Effector memory CD8-positive, alpha-beta T cell (primary cell): Measurements from ENCODE around the gene TMEM106C.
"Not testable (repeated sequence)": the region's sequence is repeated elsewhere in the genome, so short reads cannot be mapped to it uniquely, and the experiment has no call there.

Experiments
- ATAC-seq: fragments of 150-1000 bp; cut with Tn5 transposase; replicated peaks from 2 replicates; pipeline ENCODE4 v1.10.0; 2021; ENCODE audit warnings: mild to moderate bottlenecking, moderate library complexity
- DNase-seq, 3 experiments: peaks; one replicate each; pipeline ENCODE4 v3.0.0; 2021
- H3K27ac Mint-ChIP-seq, 2 donors: one replicate each; pipeline ENCODE4 v1.8.0; 2022; ENCODE audit warnings: mild to moderate bottlenecking in 2 of 2, mixed read lengths in 2 of 2, moderate library complexity in 2 of 2
- H3K27me3 Mint-ChIP-seq, 2 donors: one replicate each; pipeline ENCODE4 v1.8.0; 2022; ENCODE audit warnings: mixed read lengths in 2 of 2
- H3K36me3 Mint-ChIP-seq: one replicate; pipeline ENCODE4 v1.8.0; 2022; ENCODE audit warnings: mild to moderate bottlenecking, moderate library complexity, mixed read lengths; ENCODE audit not compliant: insufficient read depth
- H3K4me1 Mint-ChIP-seq, 2 donors: one replicate each; pipeline ENCODE4 v1.8.0; 2022; ENCODE audit warnings: low read depth in 2 of 2, mixed read lengths in 2 of 2
- H3K4me3 Mint-ChIP-seq, 2 donors: one replicate each; pipeline ENCODE4 v1.8.0; 2022; ENCODE audit warnings: mild to moderate bottlenecking in 2 of 2, mixed read lengths in 2 of 2, moderate library complexity in 2 of 2
- H3K9me3 Mint-ChIP-seq, 2 donors: one replicate each; pipeline ENCODE4 v1.8.0; 2022; ENCODE audit warnings: mixed read lengths in 2 of 2

Gene TMEM106C

DNA sequence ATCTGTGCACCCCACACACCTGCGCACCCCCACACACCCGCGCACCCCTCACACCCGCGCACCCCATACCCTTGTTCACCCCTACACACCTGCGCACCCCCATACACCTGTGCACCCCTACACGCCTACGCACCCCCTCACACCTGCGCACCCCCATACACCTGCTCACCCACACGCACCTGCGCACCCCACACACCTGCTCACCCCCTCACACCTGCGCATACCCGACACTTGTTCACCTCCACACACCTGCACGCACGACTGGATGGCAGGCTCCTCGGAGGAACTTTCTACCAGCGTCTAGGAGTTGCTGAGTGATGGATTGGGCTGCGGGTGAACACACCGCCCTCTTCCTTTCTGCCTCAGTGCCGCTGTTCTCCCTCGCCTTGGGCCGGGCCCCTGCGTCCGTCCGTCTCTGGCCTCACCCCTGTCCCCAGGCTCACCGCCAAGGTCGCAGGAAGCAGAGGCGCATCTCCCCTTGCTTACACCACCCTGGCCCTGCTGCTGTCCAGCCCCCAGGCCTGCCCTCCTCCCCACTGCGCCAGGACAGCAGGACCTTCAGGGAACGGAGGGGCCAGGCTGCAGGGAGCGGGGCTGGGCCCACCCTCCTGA lies 20.7 kb upstream of the TMEM106C start:
- Mint-ChIP-seq H3K4me3 (no peak overlapping the region), H3K36me3 (peaks cover 3% of the 10 kb centered on the region), H3K27me3 (peaks cover 21 to 59% of the 10 kb centered on the region in 2 donors), H3K4me1 (peaks cover 8 to 10% of the 10 kb centered on the region in 2 donors), H3K27ac (no peak overlapping the region), H3K9me3 (no peaks in the 10 kb centered on the region)
- no peak for DNase-seq
- ATAC-seq, result no peak

DNA sequence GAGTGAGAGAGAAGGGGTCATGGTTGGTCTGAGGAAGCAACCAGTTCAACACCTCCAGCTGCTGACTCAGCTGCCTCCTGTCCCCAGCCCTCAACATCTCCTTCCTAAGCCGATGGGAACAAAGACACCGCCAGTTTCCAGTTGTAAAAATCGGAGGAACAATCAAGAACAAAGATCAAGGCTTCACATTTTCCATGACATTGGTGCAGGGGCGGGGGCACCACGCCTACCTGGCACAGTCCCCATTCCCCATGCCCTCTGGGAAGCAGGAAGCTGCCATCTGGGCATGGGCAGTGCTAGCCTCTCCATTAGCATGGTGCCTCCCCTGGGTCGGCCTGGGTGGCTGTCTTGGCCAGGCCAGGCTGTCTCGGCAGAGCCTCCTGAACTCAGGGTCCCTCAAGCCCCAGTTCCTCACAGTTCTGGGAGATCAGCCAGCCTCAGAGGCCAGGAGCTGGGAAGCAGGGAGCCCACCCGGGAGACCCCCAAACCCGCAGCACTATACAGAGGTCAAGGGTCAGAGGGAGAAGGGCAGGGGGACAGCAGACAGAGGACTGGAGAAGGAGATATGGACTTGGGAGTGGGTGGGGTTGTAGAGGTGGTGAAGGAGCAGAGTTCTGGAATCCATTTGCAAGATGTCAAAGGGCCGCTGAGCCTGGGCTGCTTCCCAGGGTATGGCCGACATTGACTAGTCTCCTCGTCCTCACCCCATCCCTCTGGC lies 19.6 kb upstream of the TMEM106C start:
- Mint-ChIP-seq H3K36me3 (peaks cover 3% of the 10 kb centered on the region), H3K4me3 (no peak overlapping the region)
- no peak for ATAC-seq

GRCh38 chr12:47944685-47945340 lies 18.6 kb upstream of the TMEM106C start:
- Mint-ChIP-seq H3K9me3 (no peaks in the 10 kb centered on the region), H3K4me1 (peaks cover 14 to 16% of the 10 kb centered on the region in 2 donors), H3K27me3 (peaks cover 21 to 63% of the 10 kb centered on the region in 2 donors), H3K36me3 (peaks cover 3% of the 10 kb centered on the region), H3K4me3 (no peak overlapping the region), H3K27ac (no peak overlapping the region)
- DNase-seq (no peak), ATAC-seq (no peak)

More for the DNA sequence above, 19.6 kb upstream of the TMEM106C start:
- H3K27ac Mint-ChIP-seq, result no peak overlapping the region
- H3K9me3 Mint-ChIP-seq, result no peaks in the 10 kb centered on the region
- H3K27me3 Mint-ChIP-seq, result peaks cover 21 to 59% of the 10 kb centered on the region in 2 donors
- peaks cover 8 to 10% of the 10 kb centered on the region in 2 donors for H3K4me1 Mint-ChIP-seq
- no peak for DNase-seq

DNA sequence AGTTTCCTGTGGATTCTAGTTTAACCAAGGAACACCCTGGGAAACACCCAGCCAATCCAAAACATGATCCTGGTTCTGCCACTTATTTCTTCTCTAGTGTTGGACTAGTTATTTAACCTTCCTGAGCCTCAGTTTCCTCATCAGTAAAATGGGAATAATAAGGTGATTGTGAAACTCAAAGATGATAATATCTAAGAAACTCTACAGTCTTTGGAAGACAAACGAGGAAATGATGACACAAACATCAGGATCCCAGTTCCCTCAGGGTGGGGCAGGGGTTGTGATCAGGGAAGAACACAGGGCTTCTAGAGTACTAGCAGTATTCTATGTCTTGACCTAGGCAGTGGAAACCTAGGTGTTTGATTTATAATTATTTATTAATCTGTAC lies 18.1 kb upstream of the TMEM106C start:
- H3K4me3 Mint-ChIP-seq, result no peak overlapping the region
- peaks cover 21 to 63% of the 10 kb centered on the region in 2 donors for H3K27me3 Mint-ChIP-seq
- ATAC-seq (no peak), DNase-seq (no peak)
- no peaks in the 10 kb centered on the region for H3K9me3 Mint-ChIP-seq
- H3K36me3 Mint-ChIP-seq, result peaks cover 3% of the 10 kb centered on the region
- no peak overlapping the region for H3K27ac Mint-ChIP-seq
- H3K4me1 Mint-ChIP-seq, result peaks cover 14 to 16% of the 10 kb centered on the region in 2 donors

DNA sequence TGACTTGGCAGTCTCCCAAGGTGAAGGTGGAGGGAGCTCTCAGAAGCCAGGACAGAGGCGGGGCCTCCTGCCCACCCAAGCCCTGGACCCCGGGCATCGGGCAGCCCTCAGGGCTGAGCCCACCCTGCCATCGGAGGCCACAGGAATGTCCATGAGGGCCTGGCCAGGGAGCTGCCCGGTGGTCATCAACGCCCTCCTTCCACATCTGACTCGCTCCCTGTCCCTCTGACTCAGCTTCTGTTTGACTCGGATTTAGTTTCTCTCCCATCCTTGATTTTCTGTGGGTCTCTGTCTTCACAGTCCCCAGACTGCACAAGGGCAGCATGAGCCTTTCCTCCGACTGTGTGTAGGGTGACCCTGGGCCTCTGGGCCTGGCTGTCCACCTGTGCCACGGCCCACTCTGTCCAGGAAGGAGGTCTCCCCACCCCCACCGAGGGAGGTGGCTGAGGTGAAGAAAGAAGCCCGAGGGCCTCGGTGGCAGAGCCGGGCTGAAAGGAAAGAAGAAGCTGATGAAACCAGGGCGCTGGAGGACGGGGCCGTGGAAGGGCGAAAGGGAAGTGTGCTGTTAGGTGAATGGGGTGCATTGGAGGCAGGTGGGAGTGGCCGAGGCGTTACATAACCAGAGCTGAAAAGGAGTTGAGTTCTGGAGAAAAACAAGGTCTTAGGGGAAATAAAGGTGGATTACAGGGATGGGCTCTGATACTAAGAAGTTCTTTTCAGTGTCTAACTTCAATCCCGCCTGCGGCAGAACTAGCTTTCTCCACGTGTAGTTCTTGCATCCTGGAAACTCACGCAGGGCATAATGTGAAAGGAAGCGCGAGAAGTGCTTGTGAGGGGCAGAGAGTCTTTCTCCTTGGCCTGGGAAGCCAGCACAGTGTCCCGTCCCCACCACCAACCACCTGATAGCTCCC lies 16.7 kb upstream of the TMEM106C start:
- DNase-seq (no peak), ATAC-seq (no peak)
- Mint-ChIP-seq H3K27ac (peak overlapping the region in 1 of 2 donors; percentile 76), H3K36me3 (peaks cover 3% of the 10 kb centered on the region), H3K27me3 (peaks cover 11 to 60% of the 10 kb centered on the region in 2 donors), H3K4me1 (peaks cover 6% of the 10 kb centered on the region in 2 donors), H3K9me3 (no peaks in the 10 kb centered on the region), H3K4me3 (no peak overlapping the region)

DNA sequence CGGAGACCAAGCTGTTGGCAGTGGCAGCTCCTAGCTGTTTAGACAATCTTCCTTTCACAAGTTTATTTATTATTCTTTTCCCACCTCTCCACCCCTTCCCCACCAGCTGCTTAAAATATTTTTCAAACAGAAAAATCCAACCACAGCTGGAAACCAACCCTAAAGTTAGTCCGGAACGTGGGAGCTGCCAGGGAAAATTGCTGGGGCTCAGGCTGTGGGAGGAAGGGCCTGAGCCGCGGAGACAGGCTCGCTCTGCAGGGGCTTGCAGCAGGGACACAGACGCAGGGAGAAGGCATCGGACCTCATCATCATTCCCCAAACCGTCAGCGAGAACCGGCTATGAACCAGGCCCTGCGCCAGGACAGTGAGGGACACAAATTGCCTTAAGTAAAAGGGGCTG lies 16.1 kb upstream of the TMEM106C start:
- H3K27ac Mint-ChIP-seq, result no peak overlapping the region

DNA sequence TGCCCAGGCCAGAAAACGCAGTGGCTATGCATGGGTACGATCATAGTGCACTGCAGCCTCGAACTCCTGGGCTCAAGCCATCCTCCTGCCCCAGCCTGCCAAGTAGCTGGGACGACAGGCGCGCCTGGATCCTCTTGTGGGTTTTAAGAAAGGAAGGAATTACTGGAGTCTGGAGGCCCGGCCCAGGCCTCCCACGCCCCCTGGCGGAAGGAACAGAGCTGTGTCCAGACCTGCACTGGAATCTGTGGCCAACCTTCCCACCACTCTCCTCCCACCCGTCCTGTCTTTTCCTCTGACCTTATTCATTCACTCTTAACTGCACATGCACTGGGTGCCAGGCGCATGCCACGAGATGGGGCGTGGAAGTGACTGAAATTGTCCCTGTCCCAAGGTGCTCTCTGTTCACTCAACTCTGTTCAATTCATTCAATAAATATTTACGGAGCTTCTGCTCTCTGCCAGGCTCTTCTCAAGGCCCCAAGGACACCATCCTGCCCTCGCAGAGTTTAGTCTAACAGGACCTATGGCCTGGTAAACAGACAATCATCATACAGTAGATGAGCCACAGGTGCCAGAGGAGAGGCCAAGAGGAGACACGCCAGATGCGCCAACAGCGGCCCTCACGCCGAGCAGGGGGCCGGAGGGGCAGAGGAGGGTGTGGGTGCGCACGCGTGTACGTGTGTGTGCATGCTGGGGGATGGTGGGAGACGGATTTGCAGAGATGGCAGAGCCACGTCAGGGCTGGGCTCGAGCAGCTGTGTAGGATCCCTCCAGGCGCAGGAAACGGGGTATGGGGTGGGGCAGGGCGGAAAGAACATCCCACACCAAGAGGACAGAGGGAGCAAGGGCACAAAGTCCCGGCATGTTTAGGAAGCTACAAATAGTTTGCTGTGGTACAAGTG lies 13.7 kb upstream of the TMEM106C start:
- DNase-seq (peak; percentile 25 to 37 (median 28)), ATAC-seq (peak; percentile 61)
- Mint-ChIP-seq H3K27me3 (peaks cover 16 to 68% of the 10 kb centered on the region in 2 donors), H3K27ac (peak overlapping the region in 1 of 2 donors; percentile 32), H3K4me1 (peaks cover 6% of the 10 kb centered on the region in 2 donors), H3K9me3 (no peaks in the 10 kb centered on the region), H3K4me3 (no peak overlapping the region), H3K36me3 (no peaks in the 10 kb centered on the region)

More for the DNA sequence above, 16.1 kb upstream of the TMEM106C start:
- Mint-ChIP-seq H3K27me3 (peaks cover 9 to 62% of the 10 kb centered on the region in 2 donors), H3K4me1 (peaks cover 6% of the 10 kb centered on the region in 2 donors), H3K9me3 (no peaks in the 10 kb centered on the region), H3K4me3 (no peak overlapping the region), H3K36me3 (peaks cover 3% of the 10 kb centered on the region)
- ATAC-seq (no peak), DNase-seq (no peak)

DNA sequence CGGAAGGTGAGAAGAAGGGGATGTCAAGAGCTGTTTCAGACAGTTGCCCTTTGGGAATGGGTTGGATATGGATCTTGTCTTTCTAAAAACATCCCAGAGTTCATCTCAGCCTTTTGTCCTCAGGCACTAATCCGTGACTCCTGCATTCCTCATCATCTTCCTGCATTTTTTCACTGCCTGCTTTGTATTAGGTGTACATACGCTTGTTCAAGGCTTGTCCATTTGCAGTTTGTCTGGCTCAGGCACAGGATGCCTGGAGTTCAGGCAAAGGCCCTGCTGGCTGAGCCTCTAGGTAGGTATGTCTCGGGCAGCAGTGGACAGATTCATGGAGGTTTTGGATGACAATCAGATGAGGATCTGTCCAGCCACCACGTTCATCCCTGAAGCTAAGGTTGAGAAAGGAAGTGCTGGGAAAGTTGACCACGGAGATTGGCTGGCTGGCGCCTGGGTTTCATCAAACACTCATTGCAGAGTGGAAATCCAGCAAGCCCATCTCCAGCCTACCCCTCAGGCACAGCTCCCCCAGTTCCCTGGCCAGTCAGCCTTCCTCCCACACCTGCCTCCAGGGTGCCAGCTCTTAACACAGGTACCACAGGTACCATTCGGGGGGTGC lies 12.4 kb upstream of the TMEM106C start:
- ATAC-seq (no peak), DNase-seq (no peak)
- Mint-ChIP-seq H3K4me1 (peaks cover 6% of the 10 kb centered on the region in 2 donors), H3K9me3 (no peaks in the 10 kb centered on the region), H3K4me3 (no peak overlapping the region), H3K27me3 (peaks cover 22 to 61% of the 10 kb centered on the region in 2 donors), H3K27ac (no peak overlapping the region), H3K36me3 (no peaks in the 10 kb centered on the region)

DNA sequence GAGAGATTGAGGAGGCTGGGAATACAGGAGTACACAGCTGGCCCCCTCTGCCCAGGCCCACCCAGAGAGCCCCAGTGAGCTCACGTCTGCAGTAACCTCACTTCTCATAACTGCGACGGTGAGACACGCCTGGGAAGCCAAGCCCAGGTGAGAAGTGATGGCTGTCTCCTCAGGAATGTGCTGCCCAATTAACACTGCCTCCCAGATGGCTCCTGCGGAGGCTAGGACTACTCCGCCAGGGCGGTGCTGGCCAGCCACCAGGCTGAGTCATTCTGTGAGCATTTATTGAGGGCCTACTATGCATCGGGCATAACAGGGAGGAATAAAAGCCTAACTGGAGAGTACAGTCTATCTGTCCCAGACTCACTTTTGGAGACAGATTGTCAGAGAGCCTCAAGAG lies 9.3 kb upstream of the TMEM106C start:
- Mint-ChIP-seq H3K27ac (no peak overlapping the region), H3K4me1 (peaks cover 6% of the 10 kb centered on the region in 2 donors), H3K9me3 (no peaks in the 10 kb centered on the region), H3K36me3 (no peaks in the 10 kb centered on the region), H3K4me3 (no peak overlapping the region), H3K27me3 (peaks cover 13 to 47% of the 10 kb centered on the region in 2 donors)
- DNase-seq (no peak), ATAC-seq (no peak)

- Mint-ChIP-seq H3K27me3 (peaks cover 18 to 50% of the 10 kb centered on the region in 2 donors), H3K4me3 (no peak overlapping the region), H3K27ac (no peak overlapping the region), H3K36me3 (no peaks in the 10 kb centered on the region), H3K4me1 (peaks cover 1 to 2% of the 10 kb centered on the region in 2 donors), H3K9me3 (no peaks in the 10 kb centered on the region)
- ATAC-seq (no peak), DNase-seq (no peak)
Observed at GRCh38 chr12:47954467-47955045, 8.8 kb upstream of the TMEM106C start.

GRCh38 chr12:47955059-47955458 lies 8.3 kb upstream of the TMEM106C start:
- Mint-ChIP-seq H3K4me1 (no peaks in the 10 kb centered on the region), H3K27me3 (peaks cover 23 to 50% of the 10 kb centered on the region in 2 donors), H3K4me3 (no peak overlapping the region), H3K36me3 (no peaks in the 10 kb centered on the region), H3K27ac (no peak overlapping the region), H3K9me3 (no peaks in the 10 kb centered on the region)
- DNase-seq, result no peak
- ATAC-seq, result no peak

DNA sequence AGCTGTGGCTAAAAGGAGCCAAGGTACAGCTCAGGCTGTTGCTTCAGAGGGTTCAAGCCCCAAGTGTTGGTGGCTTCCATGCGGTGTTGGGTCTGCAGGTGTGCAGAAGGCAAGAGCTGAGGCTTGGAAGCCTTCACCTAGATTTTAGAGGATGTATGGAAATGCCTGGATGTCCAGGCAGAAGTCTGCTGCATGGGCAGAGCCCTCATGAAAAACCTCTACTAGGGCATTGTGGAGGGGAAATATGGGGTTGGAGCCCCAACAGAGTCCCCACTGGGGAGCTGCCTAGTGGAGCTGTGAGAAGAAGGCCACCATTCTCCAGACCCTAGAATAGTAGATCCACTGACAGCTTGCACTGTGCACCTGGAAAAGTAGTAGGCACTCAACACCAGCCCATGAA lies 5.7 kb upstream of the TMEM106C start:
- H3K27me3 Mint-ChIP-seq, result peaks cover 36 to 53% of the 10 kb centered on the region in 2 donors
- not testable (repeated sequence) for H3K9me3 Mint-ChIP-seq, H3K27ac Mint-ChIP-seq, DNase-seq, ATAC-seq, H3K4me1 Mint-ChIP-seq, H3K4me3 Mint-ChIP-seq, H3K36me3 Mint-ChIP-seq
